Spleen (tissue), 7 donors: ENCODE results near the gene PSMG3.

Experiments used
- CTCF ChIP-seq, 11 experiments: fragments of 200-600 bp in 7 of 11; fragments of 450-650 bp in 4 of 11; sonication (generic) in 4 of 11; IDR thresholded peaks in 8 of 11; conservative IDR thresholded peaks in 3 of 11; 1 replicate in 7 of 11; 2 replicates in 4 of 11; pipeline versions ENCODE4 v1.4.0 to v1.8.0; 2016 to 2021; ENCODE audit warnings: antibody characterized with exemption in 11 of 11, inconsistent platforms in 4 of 11, mild to moderate bottlenecking in 1 of 11
- POLR2A ChIP-seq, 3 donors: fragments of 450-650 bp; IDR thresholded peaks; one replicate each; pipeline ENCODE4 v1.5.1; 2017; ENCODE audit warnings: antibody characterized with exemption in 3 of 3, mild to moderate bottlenecking in 1 of 3
- donor health status: DM: no; HTN: no; CAD: no; lungs with moderate emphysema.
- donor health status: DM: no; HTN: no; CAD: no.
- donor health status: DM: no; HTN: no; CAD: no.

DNA sequence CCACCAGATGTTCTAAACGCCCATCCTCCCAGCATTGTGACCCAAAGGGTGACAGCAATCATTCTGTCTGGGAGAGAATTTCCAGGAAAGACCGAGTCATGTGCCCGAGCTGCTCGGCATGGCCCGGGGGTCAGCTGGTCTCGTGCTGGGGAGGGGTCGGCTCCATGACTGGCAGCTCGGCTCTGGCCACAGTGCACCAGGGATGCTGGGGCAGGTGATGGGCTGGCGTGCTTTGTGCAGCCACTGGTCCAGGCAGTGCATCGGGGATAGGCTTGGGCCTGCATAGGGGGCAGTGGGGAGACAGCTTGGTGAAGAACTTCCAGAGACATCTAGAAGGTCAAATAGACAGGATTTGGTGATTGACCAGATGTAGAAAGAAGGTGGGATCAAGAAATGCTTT, 39.2 kb upstream of the PSMG3 start:
- TF ChIP-seq CTCF (IDR thresholded peaks at IDR 0.05 in 8 of 11, conservative IDR thresholded peaks at IDR 0.05 in 3 of 11) (no peak), POLR2A (IDR thresholded peaks at IDR 0.05) (no peak)
